GM10266 (cell line): Measurements from ENCODE around the gene OLFM4.
A peak's percentile ranks its signal among the peaks of the same experiment; 100 is the strongest.
"Not testable (repeated sequence)": the region's sequence is repeated elsewhere in the genome, so short reads cannot be mapped to it uniquely, and the experiment has no call there.

Experiments
- DNase-seq: peaks from one replicate; pipeline ENCODE4 v3.0.0; 2012; ENCODE audit errors: extremely low spot score
- TF ChIP-seq, protein P1 (sequence below): IDR thresholded peaks from 2 replicates; pipeline ENCODE4 v1.5.1; 2012; ENCODE audit warnings: mild to moderate bottlenecking, low read depth; ENCODE audit not compliant: control insufficient read depth, insufficient read depth; ENCODE audit errors: missing control alignments

OLFM4 gene

DNA sequence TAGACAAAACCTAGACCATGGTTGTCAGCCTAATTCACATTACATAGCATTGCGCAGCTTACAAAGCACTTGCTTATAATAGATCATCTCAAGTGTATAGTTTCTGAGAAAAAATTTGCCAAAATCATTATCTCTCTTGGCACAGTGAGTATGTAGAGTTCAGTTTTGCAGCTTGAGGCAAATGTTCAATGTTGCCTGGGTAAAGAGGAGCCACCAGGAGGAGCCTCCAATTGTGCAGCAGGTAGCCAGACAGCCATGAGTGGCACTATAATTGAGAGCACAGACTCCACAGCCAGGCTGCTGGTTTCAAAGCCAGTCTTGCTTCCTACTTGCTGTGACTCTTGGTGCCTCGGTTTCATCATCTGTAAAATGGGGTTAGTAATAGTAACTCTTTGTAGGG lies 24.0 kb upstream of the OLFM4 start:
- TF ChIP-seq, protein P1, sequence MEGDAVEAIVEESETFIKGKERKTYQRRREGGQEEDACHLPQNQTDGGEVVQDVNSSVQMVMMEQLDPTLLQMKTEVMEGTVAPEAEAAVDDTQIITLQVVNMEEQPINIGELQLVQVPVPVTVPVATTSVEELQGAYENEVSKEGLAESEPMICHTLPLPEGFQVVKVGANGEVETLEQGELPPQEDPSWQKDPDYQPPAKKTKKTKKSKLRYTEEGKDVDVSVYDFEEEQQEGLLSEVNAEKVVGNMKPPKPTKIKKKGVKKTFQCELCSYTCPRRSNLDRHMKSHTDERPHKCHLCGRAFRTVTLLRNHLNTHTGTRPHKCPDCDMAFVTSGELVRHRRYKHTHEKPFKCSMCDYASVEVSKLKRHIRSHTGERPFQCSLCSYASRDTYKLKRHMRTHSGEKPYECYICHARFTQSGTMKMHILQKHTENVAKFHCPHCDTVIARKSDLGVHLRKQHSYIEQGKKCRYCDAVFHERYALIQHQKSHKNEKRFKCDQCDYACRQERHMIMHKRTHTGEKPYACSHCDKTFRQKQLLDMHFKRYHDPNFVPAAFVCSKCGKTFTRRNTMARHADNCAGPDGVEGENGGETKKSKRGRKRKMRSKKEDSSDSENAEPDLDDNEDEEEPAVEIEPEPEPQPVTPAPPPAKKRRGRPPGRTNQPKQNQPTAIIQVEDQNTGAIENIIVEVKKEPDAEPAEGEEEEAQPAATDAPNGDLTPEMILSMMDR: no peak
- no peak for DNase-seq

DNA sequence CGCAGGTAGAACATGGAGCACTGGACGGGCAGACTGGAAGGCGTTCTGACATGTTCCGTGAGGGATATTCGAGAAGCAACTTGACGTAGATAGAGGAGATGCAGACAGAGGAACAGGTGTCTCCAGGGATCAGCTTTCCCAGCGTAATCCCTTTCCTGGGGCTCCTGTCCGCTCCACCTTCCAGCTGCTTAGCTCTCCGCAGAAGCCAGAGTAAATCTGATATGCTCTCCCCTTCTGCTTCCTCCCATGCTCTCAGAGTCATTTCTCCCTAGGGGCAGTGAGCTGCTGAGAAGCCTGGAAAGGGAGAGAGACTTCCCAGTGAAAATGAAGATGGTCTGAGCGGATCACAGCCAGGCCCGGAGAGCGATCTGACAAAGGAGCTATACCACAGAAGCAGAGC lies 23.0 kb upstream of the OLFM4 start:
- TF ChIP-seq, protein P1: no peak
- no peak for DNase-seq

DNA sequence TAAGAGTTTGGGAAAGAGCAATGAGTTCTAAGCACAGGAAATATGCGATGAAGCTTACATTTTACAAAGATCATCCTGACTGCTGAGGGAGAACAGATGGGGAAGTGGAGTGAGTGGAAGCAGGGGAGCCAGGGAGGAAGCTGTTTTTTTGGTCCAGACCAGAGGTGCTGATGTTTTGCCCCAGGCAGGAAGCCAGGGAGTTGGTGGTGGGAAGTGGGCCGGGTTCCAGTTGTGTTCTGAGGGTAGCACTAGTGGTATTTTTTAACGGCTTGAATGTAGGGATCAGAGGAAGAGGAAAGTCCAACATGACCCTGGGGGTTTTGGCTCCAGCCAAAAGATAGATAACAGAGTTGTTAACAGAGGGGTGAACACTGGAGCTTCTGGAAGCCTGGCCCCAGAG lies 20.7 kb upstream of the OLFM4 start:
- TF ChIP-seq, protein P1: no peak
- DNase-seq: no peak

DNA sequence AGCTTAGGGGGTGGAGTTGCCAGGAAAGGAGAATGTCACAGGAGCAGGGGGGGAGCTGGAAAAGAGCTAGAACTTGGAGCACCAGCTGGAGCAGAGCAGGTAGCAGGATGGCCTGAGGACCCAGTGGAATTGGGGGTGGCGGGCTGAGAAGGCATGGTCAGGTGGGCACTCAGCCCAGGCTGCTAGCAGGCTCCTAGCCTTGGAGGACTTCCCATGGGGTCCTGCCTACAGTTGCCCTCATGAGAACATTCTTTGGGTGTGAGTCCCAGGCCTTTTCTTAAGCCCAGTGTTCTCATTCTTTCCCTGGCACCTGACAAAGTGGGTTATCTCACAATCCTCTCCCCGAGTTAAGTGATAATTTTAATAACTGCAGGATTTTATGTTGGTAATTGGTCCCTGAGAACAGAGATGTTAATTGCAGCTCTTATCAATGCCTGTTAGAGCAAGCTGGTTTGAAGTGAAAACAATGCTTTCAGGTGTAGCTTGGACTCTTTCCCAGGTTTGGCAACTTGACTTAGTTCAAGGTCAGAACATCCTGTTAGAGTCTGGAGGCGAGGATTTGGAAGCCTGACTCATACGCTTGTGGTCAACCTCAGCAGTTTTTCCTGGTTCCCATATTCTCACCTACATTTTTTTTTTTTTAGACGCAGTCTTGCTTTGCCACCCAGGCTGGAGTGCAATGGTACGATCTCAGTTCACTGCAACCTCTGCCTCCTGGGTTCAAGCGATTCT lies 18.1 kb upstream of the OLFM4 start:
- no peak for DNase-seq
- TF ChIP-seq, protein P1: no peak

DNA sequence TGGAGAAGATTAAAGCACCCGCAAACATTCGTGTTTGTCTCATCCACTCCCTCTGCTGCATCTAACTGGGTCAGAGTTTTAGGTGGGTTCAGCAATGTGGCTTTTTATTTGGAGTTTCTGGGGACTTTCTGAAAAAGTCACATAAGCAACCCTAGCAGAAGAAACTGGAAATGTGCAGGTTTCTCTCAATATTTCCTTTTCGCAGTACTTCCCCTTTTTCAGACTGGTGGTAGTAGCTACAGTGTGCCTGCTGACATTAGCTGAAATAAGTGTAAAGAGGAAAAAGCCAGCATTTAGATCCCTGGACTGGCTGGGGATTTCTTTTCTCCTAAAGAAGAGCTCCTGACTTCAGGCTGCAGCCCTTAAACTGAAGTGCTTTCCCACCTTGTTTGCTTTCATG lies 15.9 kb upstream of the OLFM4 start:
- peak; percentile 29 for DNase-seq
- TF ChIP-seq, protein P1: no peak

DNA sequence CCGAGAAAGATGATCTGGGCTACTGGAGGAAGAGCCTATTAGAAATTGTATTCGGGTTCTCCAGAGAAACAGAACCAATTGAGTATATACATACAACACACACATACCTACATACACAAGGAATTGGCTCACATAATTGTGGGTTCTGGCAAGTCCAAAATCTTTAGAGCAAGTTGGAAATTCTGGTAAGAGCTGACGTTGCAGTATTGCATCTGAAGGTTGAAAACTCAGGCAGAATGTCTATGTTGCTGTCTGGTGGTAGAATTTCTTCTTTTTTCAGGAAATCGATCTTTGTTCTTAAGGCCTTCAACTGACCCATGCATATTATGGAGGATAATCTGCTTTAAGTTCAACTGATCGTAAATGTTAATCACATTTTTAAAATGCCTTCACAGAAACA lies 15.5 kb upstream of the OLFM4 start:
- DNase-seq: no peak
- TF ChIP-seq, protein P1: no peak

DNA sequence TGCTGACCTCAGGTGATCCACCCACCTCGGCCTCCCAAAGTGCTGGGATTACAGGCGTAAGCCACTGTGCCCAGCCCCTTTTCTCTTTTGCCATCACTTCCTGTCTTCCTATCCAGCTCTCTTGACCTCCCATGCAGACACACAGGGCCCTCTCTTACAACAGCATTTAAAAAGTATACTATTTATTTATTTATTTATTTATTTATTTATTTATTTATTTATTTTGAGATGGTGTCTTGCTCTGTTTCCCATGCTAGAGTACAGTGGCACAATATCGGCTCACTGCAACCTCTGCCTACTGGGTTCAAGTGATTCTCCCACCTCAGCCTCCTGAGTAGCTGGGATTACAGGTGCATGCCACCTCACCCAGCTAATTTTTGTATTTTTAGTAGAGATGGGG lies 14.6 kb upstream of the OLFM4 start:
- not testable (repeated sequence) for DNase-seq
